ENCODE results near the gene BCAS3.

Gene BCAS3

DNA sequence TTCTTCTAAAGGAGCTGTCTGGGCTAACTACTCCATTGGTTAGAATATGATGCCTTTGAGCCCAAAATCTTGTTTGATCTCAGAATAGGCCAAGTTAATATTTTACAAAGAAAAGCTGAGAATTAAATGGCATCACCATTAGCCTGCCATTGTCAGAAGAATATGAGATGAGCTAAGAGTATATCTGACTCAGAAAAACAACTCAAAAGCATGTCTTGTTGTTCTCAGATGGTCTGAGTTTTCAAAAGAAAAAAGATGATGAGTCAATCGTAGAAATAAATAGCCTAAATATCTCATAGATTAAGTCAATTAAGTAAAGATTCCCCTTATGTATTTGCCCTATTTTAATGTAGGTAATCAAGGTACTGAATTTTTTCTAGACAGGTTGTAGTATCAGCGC is 524.9 kb downstream of the BCAS3 start:
- H3K9ac ChIP-seq (ENCODE audit: low read length in 2 of 2), result no peak overlapping the region
- no peak overlapping the region for H3K27ac ChIP-seq (ENCODE audit: low read length)
- H3K9me3 ChIP-seq (ENCODE audit: control insufficient read depth in 2 of 2, low read length in 2 of 2), result no peaks in the 10 kb centered on the region
- no peaks in the 10 kb centered on the region for H3K4me1 ChIP-seq (ENCODE audit: control insufficient read depth, insufficient read depth, low read length)
- H3K4me3 ChIP-seq (ENCODE audit: low read length in 2 of 2), result no peak overlapping the region
- H3K36me3 ChIP-seq (ENCODE audit: control insufficient read depth in 2 of 2, insufficient read depth in 2 of 2, low read length in 2 of 2), result no peaks in the 10 kb centered on the region
- no peaks in the 10 kb centered on the region for H3K27me3 ChIP-seq (ENCODE audit: control insufficient read depth in 1 of 2, insufficient read depth in 2 of 2, low read length in 2 of 2)

DNA sequence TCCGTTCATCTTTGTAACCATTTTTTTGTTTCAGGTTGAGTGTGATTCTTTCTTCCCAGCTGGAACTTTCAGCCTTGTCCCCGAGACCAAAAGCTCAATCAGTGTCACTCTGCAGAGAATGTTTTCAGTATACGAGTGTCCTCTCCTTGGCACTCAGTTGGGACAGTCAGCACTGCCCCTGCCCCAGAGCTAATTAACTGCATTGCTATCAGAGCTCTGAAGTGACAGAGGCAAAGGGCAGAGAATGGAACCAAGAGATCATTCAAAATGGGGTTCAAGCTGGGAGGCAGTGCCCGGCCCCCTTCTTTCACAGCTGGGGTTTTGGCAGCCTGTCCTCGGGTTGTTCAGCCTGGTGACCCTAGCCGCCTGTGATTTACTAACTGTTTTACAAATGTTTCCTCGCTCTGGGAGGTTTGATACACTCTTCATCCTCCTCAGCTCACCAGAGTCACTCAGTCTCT is 526.0 kb downstream of the BCAS3 start:
- Histone ChIP-seq H3K27ac (ENCODE audit: low read length) (no peak overlapping the region), H3K9ac (ENCODE audit: low read length in 2 of 2) (no peak overlapping the region), H3K36me3 (ENCODE audit: control insufficient read depth in 2 of 2, insufficient read depth in 2 of 2, low read length in 2 of 2) (no peaks in the 10 kb centered on the region), H3K4me3 (ENCODE audit: low read length in 2 of 2) (no peak overlapping the region), H3K27me3 (ENCODE audit: control insufficient read depth in 1 of 2, insufficient read depth in 2 of 2, low read length in 2 of 2) (no peaks in the 10 kb centered on the region), H3K9me3 (ENCODE audit: control insufficient read depth in 2 of 2, low read length in 2 of 2) (no peaks in the 10 kb centered on the region), H3K4me1 (ENCODE audit: control insufficient read depth, insufficient read depth, low read length) (no peaks in the 10 kb centered on the region)

DNA sequence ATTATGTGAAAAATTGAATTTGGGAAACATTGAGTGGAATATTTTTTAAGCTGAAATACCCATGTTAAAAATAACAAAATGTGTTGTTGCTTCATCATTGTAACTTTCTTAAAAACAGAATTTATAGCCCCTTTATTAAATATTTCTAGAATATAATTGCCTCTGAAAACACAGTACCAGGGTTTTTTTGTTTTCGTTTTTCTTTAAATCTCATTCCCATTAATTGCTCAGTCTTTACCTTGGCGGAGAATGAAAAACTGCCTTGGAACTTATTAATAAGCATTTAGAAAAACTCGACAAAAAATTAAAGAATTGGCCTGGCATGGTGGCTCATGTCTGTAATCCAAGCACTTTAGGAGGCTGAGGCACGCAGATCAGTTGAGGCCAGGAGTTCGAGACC is 526.8 kb downstream of the BCAS3 start:
- Histone ChIP-seq H3K27me3 (ENCODE audit: control insufficient read depth in 1 of 2, insufficient read depth in 2 of 2, low read length in 2 of 2) (no peaks in the 10 kb centered on the region), H3K4me1 (ENCODE audit: control insufficient read depth, insufficient read depth, low read length) (no peaks in the 10 kb centered on the region), H3K9me3 (ENCODE audit: control insufficient read depth in 2 of 2, low read length in 2 of 2) (no peaks in the 10 kb centered on the region), H3K27ac (ENCODE audit: low read length) (no peak overlapping the region), H3K4me3 (ENCODE audit: low read length in 2 of 2) (no peak overlapping the region), H3K9ac (ENCODE audit: low read length in 2 of 2) (no peak overlapping the region), H3K36me3 (ENCODE audit: control insufficient read depth in 2 of 2, insufficient read depth in 2 of 2, low read length in 2 of 2) (no peaks in the 10 kb centered on the region)

DNA sequence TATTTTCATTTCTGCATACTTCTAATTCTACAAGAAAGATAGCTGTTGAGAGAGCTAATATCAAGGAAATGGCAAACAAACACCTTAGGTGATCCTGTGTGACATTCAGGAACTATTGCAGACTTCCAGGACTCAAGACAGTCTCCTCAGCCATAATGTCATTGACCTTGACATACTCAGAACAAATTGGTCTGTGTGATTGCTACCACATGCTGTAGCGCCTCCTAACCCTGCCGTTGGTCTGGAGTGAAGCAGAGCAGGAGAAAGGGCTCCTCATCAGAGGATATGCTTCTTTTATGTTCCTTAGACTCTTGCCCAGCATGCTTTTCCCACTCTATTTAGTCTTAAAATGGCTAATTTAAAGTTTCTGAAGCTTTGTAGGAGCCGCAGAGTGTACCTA is 527.8 kb downstream of the BCAS3 start:
- Histone ChIP-seq H3K27ac (ENCODE audit: low read length) (no peak overlapping the region), H3K36me3 (ENCODE audit: control insufficient read depth in 2 of 2, insufficient read depth in 2 of 2, low read length in 2 of 2) (no peaks in the 10 kb centered on the region), H3K4me1 (ENCODE audit: control insufficient read depth, insufficient read depth, low read length) (no peaks in the 10 kb centered on the region), H3K27me3 (ENCODE audit: control insufficient read depth in 1 of 2, insufficient read depth in 2 of 2, low read length in 2 of 2) (no peaks in the 10 kb centered on the region), H3K9ac (ENCODE audit: low read length in 2 of 2) (no peak overlapping the region), H3K4me3 (ENCODE audit: low read length in 2 of 2) (no peak overlapping the region), H3K9me3 (ENCODE audit: control insufficient read depth in 2 of 2, low read length in 2 of 2) (no peaks in the 10 kb centered on the region)

DNA sequence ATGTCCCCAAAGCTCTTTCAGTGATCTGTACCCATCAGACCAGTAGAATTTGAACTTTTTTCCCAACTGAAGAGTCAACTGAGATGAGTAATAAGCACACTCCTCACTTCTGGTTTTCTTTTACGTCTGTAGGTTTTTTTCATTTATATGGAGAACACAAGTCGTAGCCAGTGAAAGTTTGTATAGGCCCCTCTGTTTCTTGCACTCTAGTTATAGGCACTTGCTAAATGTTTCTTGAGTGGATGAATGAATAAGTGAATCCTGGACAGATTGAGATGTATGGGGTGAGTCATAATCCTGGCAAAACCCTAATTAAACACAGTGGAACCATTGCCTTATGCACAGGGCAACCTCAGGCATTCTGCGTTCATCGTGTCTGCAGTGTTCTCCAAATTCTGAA is 528.3 kb downstream of the BCAS3 start:
- no peak overlapping the region for H3K27ac ChIP-seq (ENCODE audit: low read length)
- H3K9me3 ChIP-seq (ENCODE audit: control insufficient read depth in 2 of 2, low read length in 2 of 2), result no peaks in the 10 kb centered on the region
- H3K4me3 ChIP-seq (ENCODE audit: low read length in 2 of 2), result no peak overlapping the region
- H3K36me3 ChIP-seq (ENCODE audit: control insufficient read depth in 2 of 2, insufficient read depth in 2 of 2, low read length in 2 of 2), result no peaks in the 10 kb centered on the region
- H3K9ac ChIP-seq (ENCODE audit: low read length in 2 of 2), result no peak overlapping the region
- H3K4me1 ChIP-seq (ENCODE audit: control insufficient read depth, insufficient read depth, low read length), result no peaks in the 10 kb centered on the region
- H3K27me3 ChIP-seq (ENCODE audit: control insufficient read depth in 1 of 2, insufficient read depth in 2 of 2, low read length in 2 of 2), result no peaks in the 10 kb centered on the region

DNA sequence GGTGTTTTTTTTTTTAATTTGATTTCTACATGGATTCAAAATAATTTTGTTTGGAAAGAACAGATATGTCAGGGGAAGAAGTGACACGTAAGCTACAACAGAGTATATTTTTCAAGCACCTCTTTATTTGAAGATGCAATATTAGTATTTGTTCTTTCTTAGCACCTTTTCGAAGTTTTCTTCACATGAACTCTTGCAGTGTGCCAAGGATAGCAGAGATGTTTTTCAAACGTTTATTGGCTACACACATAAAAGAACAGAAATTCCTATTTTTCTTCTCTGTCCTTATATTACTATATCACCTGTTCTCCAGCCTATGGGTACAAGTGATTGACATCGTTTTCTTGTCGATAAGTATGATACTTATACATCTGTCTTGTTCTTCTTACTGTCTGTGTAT is 529.3 kb downstream of the BCAS3 start:
- Histone ChIP-seq H3K36me3 (ENCODE audit: control insufficient read depth in 2 of 2, insufficient read depth in 2 of 2, low read length in 2 of 2) (no peaks in the 10 kb centered on the region), H3K4me1 (ENCODE audit: control insufficient read depth, insufficient read depth, low read length) (no peaks in the 10 kb centered on the region), H3K27me3 (ENCODE audit: control insufficient read depth in 1 of 2, insufficient read depth in 2 of 2, low read length in 2 of 2) (no peaks in the 10 kb centered on the region), H3K4me3 (ENCODE audit: low read length in 2 of 2) (no peak overlapping the region), H3K27ac (ENCODE audit: low read length) (no peak overlapping the region), H3K9ac (ENCODE audit: low read length in 2 of 2) (no peak overlapping the region), H3K9me3 (ENCODE audit: control insufficient read depth in 2 of 2, low read length in 2 of 2) (no peaks in the 10 kb centered on the region)

DNA sequence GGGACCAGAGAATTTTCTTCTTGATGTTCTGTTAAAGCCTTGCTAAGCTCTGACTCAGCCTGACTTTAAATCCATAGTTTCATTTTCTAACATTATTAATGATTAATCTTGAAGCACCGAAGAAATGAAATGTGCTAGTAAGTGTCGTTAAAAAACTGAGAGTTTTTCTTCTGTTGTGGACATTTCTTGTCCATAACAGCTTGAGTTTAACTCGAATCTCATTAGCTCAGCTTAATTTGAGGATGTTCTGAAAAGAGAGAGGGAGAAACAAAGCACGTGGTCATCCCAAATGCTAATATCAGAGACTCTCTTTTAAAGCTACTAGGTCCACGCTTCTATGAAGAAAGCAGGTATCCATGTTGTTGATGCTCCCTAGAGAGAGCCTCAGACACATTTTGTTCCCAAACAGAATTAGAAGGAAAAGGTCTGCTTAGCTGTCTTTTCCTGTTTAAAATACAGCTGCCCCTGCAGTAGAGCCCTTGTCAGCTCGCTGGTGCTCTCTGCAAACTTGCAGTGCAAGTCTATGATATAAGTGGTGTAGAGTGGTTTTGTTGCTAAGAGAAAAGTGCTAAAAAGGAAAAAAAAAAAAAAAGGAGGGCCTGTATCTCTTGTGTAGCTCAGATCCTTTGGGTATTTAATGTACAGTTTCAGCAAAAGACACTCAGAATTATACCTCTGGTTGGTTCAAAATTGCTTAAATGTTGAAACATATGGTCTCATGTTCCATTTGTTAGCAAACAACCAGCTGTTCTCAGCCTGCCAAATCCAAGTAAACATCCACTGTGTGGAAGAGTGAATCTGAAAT is 530.9 kb downstream of the BCAS3 start:
- H3K27me3 ChIP-seq (ENCODE audit: control insufficient read depth in 1 of 2, insufficient read depth in 2 of 2, low read length in 2 of 2), result no peaks in the 10 kb centered on the region
- peak overlapping the region in 1 of 2 donors; percentile 23 for H3K4me3 ChIP-seq (ENCODE audit: low read length in 2 of 2)
- no peak overlapping the region for H3K27ac ChIP-seq (ENCODE audit: low read length)
- no peaks in the 10 kb centered on the region for H3K9me3 ChIP-seq (ENCODE audit: control insufficient read depth in 2 of 2, low read length in 2 of 2)
- H3K4me1 ChIP-seq (ENCODE audit: control insufficient read depth, insufficient read depth, low read length), result no peaks in the 10 kb centered on the region
- no peak overlapping the region for H3K9ac ChIP-seq (ENCODE audit: low read length in 2 of 2)
- no peaks in the 10 kb centered on the region for H3K36me3 ChIP-seq (ENCODE audit: control insufficient read depth in 2 of 2, insufficient read depth in 2 of 2, low read length in 2 of 2)

DNA sequence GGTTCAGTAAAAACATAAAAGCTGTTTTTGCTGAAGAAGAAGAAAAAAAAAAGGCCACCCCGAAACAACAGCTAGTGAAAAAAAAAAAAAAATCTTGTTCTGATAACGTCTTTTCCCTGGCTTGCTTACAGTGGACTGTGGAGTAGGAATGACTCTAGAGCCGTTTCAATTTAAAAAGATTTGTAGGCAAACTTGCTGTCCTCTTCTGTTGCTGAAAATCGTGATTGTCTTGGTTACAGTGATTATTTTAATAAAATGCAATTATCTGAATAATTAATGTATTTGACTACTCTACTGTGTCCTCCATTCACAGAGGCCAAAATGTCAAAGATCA is 531.4 kb downstream of the BCAS3 start:
- H3K36me3 ChIP-seq (ENCODE audit: control insufficient read depth in 2 of 2, insufficient read depth in 2 of 2, low read length in 2 of 2), result no peaks in the 10 kb centered on the region
- no peaks in the 10 kb centered on the region for H3K9me3 ChIP-seq (ENCODE audit: control insufficient read depth in 2 of 2, low read length in 2 of 2)
- H3K27ac ChIP-seq (ENCODE audit: low read length), result no peak overlapping the region
- H3K27me3 ChIP-seq (ENCODE audit: control insufficient read depth in 1 of 2, insufficient read depth in 2 of 2, low read length in 2 of 2), result no peaks in the 10 kb centered on the region
- H3K4me1 ChIP-seq (ENCODE audit: control insufficient read depth, insufficient read depth, low read length), result no peaks in the 10 kb centered on the region
- no peak overlapping the region for H3K4me3 ChIP-seq (ENCODE audit: low read length in 2 of 2)
- no peak overlapping the region for H3K9ac ChIP-seq (ENCODE audit: low read length in 2 of 2)

DNA sequence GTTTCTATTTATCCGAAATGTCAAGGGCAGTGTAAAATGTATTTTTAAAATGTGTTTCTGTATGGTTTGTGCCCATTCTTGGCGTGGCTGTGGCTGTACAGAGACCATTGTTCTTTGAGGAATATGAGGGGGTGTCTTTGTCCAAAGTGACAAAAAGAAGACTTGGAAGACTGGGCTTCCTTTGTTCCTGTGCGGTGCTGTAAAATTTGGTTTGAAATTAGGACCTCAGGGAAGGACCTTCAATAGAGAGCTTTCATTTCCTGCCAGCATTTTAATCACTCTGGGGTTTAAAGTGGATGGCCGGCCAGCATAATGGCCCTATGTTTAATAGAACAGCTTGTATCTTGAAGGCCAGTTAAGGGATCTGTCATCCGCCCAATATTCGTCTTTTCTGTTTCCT is 531.9 kb downstream of the BCAS3 start:
- no peaks in the 10 kb centered on the region for H3K36me3 ChIP-seq (ENCODE audit: control insufficient read depth in 2 of 2, insufficient read depth in 2 of 2, low read length in 2 of 2)
- no peak overlapping the region for H3K4me3 ChIP-seq (ENCODE audit: low read length in 2 of 2)
- no peaks in the 10 kb centered on the region for H3K9me3 ChIP-seq (ENCODE audit: control insufficient read depth in 2 of 2, low read length in 2 of 2)
- H3K27me3 ChIP-seq (ENCODE audit: control insufficient read depth in 1 of 2, insufficient read depth in 2 of 2, low read length in 2 of 2), result no peaks in the 10 kb centered on the region
- H3K27ac ChIP-seq (ENCODE audit: low read length), result no peak overlapping the region
- no peak overlapping the region for H3K9ac ChIP-seq (ENCODE audit: low read length in 2 of 2)
- H3K4me1 ChIP-seq (ENCODE audit: control insufficient read depth, insufficient read depth, low read length), result no peaks in the 10 kb centered on the region

DNA sequence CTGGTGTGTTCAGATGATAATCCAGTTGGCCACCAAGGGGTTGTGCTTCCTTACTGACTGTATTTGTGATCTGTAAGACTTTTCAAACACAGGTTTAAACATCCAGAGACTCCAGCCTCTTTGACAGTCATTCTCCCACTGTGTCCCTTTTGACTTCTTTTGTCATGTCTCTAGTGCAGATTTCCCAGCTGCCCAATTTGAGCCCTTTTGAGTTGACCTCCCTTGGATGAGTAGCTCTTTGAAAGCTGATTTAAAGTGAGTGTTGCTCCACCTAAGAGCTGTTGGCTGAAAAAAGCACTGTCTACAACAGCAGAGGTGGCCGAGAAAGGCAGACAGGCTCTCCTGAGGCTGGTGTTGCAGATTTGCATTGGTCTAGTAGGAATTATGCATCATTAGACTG is 533.6 kb downstream of the BCAS3 start:
- no peak overlapping the region for H3K27ac ChIP-seq (ENCODE audit: low read length)
- no peaks in the 10 kb centered on the region for H3K9me3 ChIP-seq (ENCODE audit: control insufficient read depth in 2 of 2, low read length in 2 of 2)
- H3K27me3 ChIP-seq (ENCODE audit: control insufficient read depth in 1 of 2, insufficient read depth in 2 of 2, low read length in 2 of 2), result no peaks in the 10 kb centered on the region
- no peak overlapping the region for H3K4me3 ChIP-seq (ENCODE audit: low read length in 2 of 2)
- H3K36me3 ChIP-seq (ENCODE audit: control insufficient read depth in 2 of 2, insufficient read depth in 2 of 2, low read length in 2 of 2), result no peaks in the 10 kb centered on the region
- H3K9ac ChIP-seq (ENCODE audit: low read length in 2 of 2), result no peak overlapping the region
- no peaks in the 10 kb centered on the region for H3K4me1 ChIP-seq (ENCODE audit: control insufficient read depth, insufficient read depth, low read length)

DNA sequence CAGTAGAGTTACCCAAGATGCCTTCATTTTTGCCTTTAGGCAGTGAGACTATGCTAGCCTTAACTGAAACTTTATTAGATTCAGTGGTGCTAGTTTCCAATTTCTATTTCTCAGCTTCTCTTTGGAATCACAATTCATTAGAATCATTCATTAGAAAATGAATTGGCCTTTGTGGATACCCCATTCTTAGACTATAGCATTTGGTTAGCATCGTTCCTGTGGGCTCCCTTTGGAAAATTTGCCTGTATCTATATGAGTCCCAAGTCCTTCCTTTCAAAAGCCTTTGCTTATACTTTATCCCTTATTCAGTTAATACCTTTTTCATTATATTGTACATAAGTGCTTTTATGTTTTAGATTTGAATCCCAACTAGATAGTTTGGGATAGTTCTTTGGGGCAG is 535.0 kb downstream of the BCAS3 start:
- Histone ChIP-seq H3K9ac (ENCODE audit: low read length in 2 of 2) (no peak overlapping the region), H3K36me3 (ENCODE audit: control insufficient read depth in 2 of 2, insufficient read depth in 2 of 2, low read length in 2 of 2) (no peaks in the 10 kb centered on the region), H3K27ac (ENCODE audit: low read length) (no peak overlapping the region), H3K9me3 (ENCODE audit: control insufficient read depth in 2 of 2, low read length in 2 of 2) (no peaks in the 10 kb centered on the region), H3K4me3 (ENCODE audit: low read length in 2 of 2) (no peak overlapping the region), H3K4me1 (ENCODE audit: control insufficient read depth, insufficient read depth, low read length) (no peaks in the 10 kb centered on the region), H3K27me3 (ENCODE audit: control insufficient read depth in 1 of 2, insufficient read depth in 2 of 2, low read length in 2 of 2) (no peaks in the 10 kb centered on the region)
